ENCODE measurements around the gene RALA. TPM values are rescaled to one million over a fixed set of nuclear protein-coding genes. Genes with fewer than 3 reads are reported as not detected.

RALA gene
- total and polyA plus RNA-seq, 5 donors from 2014 or later, result 22.4 to 71.2 (median 57.1) TPM

Other genes starting within 250 kb of the RALA start
- 3.7 TPM for gene YAE1, start 57.2 kb upstream of the RALA start, total RNA-seq
- gene YAE1, start 57.2 kb upstream of the RALA start, polyA plus RNA-seq, result 10 to 100 TPM; 13.8 to 23.3 (median 19.2) TPM